Ecto neural progenitor cell (in vitro differentiated cells): Measurements from ENCODE around the gene MAPK6.

Source experiments
- DNase-seq: peaks from one replicate; pipeline ENCODE4 v3.0.0-alpha.2; 2018; ENCODE audit warnings: low spot score

MAPK6 gene

GRCh38 chr15:52103217-52104207, 84.5 kb downstream of the MAPK6 start:
- DNase-seq: no peak

GRCh38 chr15:52104532-52105004, 85.5 kb downstream of the MAPK6 start:
- DNase-seq: no peak

- no peak for DNase-seq
These were observed 86.8 kb downstream of the MAPK6 start for GRCh38 chr15:52105846-52106245.

- DNase-seq: no peak
These were observed 87.6 kb downstream of the MAPK6 start for GRCh38 chr15:52106641-52107040.

GRCh38 chr15:52107238-52107637, 88.2 kb downstream of the MAPK6 start:
- DNase-seq: no peak

DNA sequence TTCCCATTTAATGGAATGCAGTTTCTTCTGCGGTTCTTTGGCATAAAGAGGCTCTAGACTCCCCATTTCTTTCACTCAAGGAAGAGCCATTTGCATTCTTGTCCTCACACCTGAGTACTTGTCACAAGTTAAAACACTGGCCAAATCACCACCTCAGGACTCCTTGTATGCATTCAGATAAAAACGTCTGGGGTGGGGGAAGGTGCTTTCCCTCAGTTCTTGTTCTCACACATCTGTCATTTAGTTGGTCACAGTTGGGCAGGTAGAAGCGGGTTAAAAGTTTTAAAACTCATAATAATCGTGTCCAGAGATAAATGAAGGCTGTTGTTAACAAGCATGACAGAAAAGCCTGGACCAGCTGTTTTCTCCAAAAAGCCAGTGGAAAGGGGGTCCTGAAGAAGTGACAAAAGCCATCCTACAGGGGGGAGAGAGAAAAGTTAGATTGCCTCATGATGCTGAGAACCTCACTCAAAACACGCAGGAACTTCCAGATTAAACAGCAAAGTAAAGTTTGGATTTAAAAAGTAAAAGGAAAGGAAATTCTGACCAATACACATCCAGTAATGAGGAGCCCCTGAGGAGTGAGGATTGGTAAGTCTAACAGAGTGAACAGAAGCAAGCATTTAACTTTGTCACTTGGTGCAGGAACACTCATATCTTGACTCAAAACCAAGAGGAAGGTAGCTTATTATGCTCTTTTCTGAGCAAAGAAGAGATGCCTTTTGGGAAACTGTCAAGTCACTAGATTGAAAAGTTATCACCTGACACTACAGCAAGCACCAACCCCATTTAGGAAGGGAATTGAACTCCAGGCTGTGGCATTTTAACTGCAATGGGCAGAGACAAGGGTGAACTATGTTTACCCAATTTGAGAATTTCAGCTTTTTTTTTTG, 90.8 kb downstream of the MAPK6 start:
- no peak for DNase-seq

- DNase-seq: no peak
These were observed 92.6 kb downstream of the MAPK6 start for GRCh38 chr15:52111517-52112202.

GRCh38 chr15:52112203-52112750, 93.3 kb downstream of the MAPK6 start:
- no peak for DNase-seq

DNA sequence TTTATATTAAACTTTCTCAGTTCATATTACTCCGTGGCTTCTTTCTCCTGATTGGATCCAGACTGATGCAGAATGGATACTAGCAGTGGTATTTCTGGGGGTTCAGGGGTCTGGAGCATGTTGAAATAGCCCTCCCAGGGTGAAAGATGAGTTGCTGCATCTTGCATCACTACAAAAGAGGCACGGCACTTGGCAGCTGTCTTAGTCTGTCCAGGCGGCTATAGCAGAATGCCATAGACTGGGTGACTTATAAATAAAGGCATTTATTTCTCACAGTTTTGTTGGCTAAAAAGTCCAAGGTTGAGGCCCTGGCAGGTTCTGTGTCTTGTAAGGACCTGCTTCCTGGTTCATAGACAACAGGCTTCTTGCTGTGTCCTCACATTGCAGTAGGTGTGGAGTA, 94.2 kb downstream of the MAPK6 start:
- no peak for DNase-seq

- DNase-seq: no peak
These were observed 94.7 kb downstream of the MAPK6 start for GRCh38 chr15:52113708-52114107.

DNA sequence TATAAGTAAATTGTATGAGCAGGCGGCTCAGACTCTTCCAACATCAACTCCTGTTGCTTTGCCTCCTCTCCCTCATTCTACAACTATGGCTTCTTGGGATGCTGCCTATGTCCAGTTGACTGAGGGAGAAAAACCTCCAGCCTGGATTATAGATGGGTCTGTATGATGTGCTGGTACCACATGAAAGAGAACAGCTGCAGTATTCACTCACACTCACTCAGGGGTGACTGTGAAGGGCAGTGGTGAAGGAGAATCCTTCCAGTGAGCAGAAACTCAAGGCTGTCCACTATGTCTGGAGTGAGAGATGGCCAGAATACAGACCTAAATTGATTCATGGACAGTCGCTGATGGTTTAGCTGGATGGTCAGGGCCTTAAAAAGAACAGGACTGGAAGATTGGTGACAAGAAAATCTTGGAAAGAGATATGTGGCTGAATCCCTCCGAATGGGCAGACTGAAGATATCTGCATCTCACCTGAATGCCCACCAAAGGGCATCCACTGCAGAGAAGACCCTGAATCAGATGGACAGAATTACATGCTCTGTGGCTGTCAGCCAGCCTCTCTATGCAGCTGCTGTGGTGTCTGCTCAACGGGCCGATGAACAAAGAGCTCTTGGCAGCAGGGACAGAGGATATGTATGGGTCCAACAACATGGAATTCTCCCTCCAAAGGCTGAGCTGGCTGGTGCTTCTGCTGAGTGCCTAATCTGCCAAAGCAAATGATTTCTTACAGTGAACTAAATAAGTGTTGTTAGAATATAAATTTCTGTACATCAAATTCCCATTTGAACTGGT, 95.4 kb downstream of the MAPK6 start:
- DNase-seq: no peak

DNA sequence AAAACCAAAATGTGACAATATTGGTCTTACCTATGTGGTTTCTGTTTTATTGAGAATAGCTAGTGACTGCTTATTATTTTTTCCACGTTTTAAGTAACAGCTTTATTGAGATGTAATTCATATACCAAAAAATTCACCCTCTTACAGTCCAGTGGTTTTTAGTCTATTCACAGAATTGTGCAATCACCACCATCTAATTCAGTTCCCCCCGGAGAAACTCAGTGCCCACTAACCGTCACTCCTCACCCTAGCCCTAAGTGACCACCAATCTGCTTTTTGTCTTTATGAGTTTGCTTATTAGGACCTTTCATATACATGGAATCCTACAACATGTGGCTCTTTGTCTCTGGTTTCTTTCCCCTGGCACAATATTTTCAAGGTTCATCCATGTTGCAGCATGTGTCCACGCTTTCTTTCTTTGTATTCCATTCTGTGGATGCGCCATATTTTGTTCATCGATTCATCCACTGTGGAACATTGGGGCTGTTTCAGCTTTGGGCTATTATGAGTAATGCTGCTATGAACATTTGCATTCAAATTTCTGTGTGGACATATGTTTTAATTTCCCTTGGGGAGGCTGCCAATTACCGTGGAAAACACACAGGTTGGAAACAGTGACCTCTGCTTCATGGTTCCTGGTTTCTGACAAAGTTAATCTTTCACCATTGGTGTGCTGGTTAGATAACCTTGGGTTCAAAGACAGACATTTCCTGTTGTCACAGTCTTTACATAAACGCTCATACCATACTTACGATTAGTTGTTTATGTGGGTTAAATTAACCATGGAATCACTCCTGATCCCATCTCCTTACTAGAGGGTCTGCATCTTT, 96.8 kb downstream of the MAPK6 start:
- DNase-seq: no peak
